ENCODE data around the gene GALC. TPM values are rescaled to one million over a fixed set of nuclear protein-coding genes. Genes with fewer than 3 reads are reported as not detected.
A peak's percentile ranks its signal among the peaks of the same experiment; 100 is the strongest.

Gene GALC
- total RNA-seq, 3 donors from 2014 or later (not counting 1 experiment from before 2014, with no cell fraction given): 50.3 to 78.2 (median 67.2) TPM

DNA sequence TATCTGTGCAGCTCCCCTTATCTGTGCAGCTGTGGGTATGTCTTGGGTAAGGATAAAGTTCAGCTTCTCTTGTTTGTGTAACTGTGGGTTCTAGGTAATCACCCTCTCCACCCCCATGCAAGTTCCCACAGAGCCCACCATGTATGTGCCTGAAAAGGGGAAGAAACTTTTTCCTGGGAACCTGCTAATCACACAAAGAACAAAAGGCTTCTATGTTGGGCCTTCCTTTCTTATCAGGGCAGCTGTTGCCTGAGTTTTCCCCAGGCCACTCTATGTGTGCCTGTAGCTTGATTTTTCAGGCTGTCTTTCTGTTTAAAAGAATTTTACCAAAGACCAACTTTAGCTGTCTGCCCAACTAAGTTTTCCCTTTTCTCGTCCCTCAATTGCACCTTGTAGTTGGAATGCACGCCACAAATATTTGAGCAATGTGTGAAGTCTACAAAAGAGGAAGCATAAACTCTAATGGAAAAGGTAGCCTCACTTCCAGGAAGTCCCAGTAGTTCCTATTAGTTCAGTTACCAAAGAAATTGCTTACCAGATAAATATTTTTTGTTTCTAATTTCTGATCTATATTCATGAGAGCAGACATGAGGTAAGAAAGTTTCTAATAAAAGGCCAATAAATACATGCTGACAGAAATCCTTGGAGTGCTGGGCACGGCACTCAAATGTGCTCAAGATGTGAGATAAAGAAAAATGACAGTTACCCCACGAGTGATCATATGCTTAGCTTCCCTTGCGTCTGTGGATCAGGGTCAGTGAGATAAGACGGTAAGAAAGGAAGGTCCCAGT lies 2.7 kb upstream of the GALC start:
- Mint-ChIP-seq H3K36me3 (no peaks in the 10 kb centered on the region), H3K4me3 (peak overlapping the region; percentile 6), H3K27ac (peak overlapping the region; percentile 93 to 97), H3K4me1 (peaks cover 53 to 58% of the 10 kb centered on the region in 2 donors), H3K27me3 (ENCODE audit: low read depth in 2 of 2) (no peaks in the 10 kb centered on the region), H3K9me3 (no peaks in the 10 kb centered on the region)
- TF ChIP-seq, protein P1, sequence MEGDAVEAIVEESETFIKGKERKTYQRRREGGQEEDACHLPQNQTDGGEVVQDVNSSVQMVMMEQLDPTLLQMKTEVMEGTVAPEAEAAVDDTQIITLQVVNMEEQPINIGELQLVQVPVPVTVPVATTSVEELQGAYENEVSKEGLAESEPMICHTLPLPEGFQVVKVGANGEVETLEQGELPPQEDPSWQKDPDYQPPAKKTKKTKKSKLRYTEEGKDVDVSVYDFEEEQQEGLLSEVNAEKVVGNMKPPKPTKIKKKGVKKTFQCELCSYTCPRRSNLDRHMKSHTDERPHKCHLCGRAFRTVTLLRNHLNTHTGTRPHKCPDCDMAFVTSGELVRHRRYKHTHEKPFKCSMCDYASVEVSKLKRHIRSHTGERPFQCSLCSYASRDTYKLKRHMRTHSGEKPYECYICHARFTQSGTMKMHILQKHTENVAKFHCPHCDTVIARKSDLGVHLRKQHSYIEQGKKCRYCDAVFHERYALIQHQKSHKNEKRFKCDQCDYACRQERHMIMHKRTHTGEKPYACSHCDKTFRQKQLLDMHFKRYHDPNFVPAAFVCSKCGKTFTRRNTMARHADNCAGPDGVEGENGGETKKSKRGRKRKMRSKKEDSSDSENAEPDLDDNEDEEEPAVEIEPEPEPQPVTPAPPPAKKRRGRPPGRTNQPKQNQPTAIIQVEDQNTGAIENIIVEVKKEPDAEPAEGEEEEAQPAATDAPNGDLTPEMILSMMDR (IDR thresholded peaks at IDR 0.05): no peak
- H3K9me3 ChIP-seq (ENCODE audit: control insufficient read depth, insufficient read depth, low read length): no peaks in the 10 kb centered on the region
- DNase-seq: no peak
- no peaks in the 10 kb centered on the region for H3K36me3 ChIP-seq (ENCODE audit: control insufficient read depth, insufficient read depth, low read length)
- intact Hi-C loops (cut with micrococcal nuclease): loop anchor here (10.0 kb wide), 1 partner anchor 1959 kb away; the partner anchor contains the start of genes EFCAB11 and TDP1
- ATAC-seq: peak in 1 of 3 donors; percentile 28
- H3K27ac ChIP-seq (ENCODE audit: low read length): peak overlapping the region; percentile 98
- peaks cover 33% of the 10 kb centered on the region for H3K4me1 ChIP-seq (ENCODE audit: control insufficient read depth, insufficient read depth, low read length)
- no peak overlapping the region for H3K4me3 ChIP-seq (ENCODE audit: low read length)
- H3K27me3 ChIP-seq (ENCODE audit: control insufficient read depth, insufficient read depth, low read length): no peaks in the 10 kb centered on the region
- 62% methylated on average over 4 of the region's 6 CpGs for WGBS (ENCODE audit: insufficient coverage)

DNA sequence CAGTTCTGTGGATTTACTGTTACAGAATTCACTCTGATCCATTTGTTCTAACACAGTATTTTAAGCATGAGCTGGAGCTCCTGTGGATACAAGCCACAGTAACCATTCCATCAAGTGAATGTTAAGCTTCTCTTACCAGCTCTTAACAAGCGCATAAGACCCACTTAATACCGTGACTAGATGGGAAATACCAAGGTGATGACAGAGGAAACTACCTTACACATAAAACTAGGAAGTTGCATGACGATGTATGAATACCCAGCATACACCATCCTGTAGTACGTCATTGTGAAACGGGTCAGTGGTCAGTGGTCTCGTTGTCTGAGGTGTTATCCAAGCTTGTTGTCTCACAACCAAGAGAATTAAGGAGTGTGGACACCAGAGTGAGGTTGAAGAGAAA lies 2.0 kb upstream of the GALC start:
- peak overlapping the region; percentile 98 for H3K27ac ChIP-seq (ENCODE audit: low read length)
- Mint-ChIP-seq H3K9me3 (no peaks in the 10 kb centered on the region), H3K36me3 (no peaks in the 10 kb centered on the region), H3K4me3 (peak overlapping the region; percentile 74), H3K4me1 (peaks cover 60 to 63% of the 10 kb centered on the region in 2 donors), H3K27me3 (ENCODE audit: low read depth in 2 of 2) (no peaks in the 10 kb centered on the region), H3K27ac (peak overlapping the region; percentile 93 to 97)
- DNase-seq: peak in 1 of 2 donors; percentile 81
- H3K4me1 ChIP-seq (ENCODE audit: control insufficient read depth, insufficient read depth, low read length): peaks cover 34% of the 10 kb centered on the region
- 57% methylated on average over 6 of the region's 6 CpGs for WGBS (ENCODE audit: insufficient coverage)
- H3K27me3 ChIP-seq (ENCODE audit: control insufficient read depth, insufficient read depth, low read length): no peaks in the 10 kb centered on the region
- ATAC-seq: peak; percentile 28 to 62 (median 31)
- no peaks in the 10 kb centered on the region for H3K9me3 ChIP-seq (ENCODE audit: control insufficient read depth, insufficient read depth, low read length)
- intact Hi-C loops (cut with micrococcal nuclease): loop anchor here (10.0 kb wide), 1 partner anchor 1960 kb away; the partner anchor contains the start of genes EFCAB11 and TDP1
- no peak overlapping the region for H3K4me3 ChIP-seq (ENCODE audit: low read length)
- TF ChIP-seq, protein P1 (IDR thresholded peaks at IDR 0.05): no peak
- no peaks in the 10 kb centered on the region for H3K36me3 ChIP-seq (ENCODE audit: control insufficient read depth, insufficient read depth, low read length)

GRCh38 chr14:87992346-87992717 lies 650 bp downstream of the GALC start:
- no peaks in the 10 kb centered on the region for H3K27me3 Mint-ChIP-seq (ENCODE audit: low read depth in 2 of 2)
- H3K9me3 Mint-ChIP-seq: no peaks in the 10 kb centered on the region
- H3K4me1 Mint-ChIP-seq: peaks cover 72 to 79% of the 10 kb centered on the region in 2 donors
- no peaks in the 10 kb centered on the region for H3K9me3 ChIP-seq (ENCODE audit: control insufficient read depth, insufficient read depth, low read length)
- peaks cover 36% of the 10 kb centered on the region for H3K4me1 ChIP-seq (ENCODE audit: control insufficient read depth, insufficient read depth, low read length)
- H3K27me3 ChIP-seq (ENCODE audit: control insufficient read depth, insufficient read depth, low read length): no peaks in the 10 kb centered on the region
- H3K36me3 Mint-ChIP-seq: peaks cover 1% of the 10 kb centered on the region
- H3K36me3 ChIP-seq (ENCODE audit: control insufficient read depth, insufficient read depth, low read length): peaks cover 4% of the 10 kb centered on the region
- ATAC-seq (no peak), DNase-seq (no peak)
- peak overlapping the region; percentile 93 to 97 for H3K27ac Mint-ChIP-seq
- peak overlapping the region; percentile 98 for H3K4me3 Mint-ChIP-seq
- peak overlapping the region; percentile 78 for H3K4me3 ChIP-seq (ENCODE audit: low read length)
- H3K27ac ChIP-seq (ENCODE audit: low read length): peak overlapping the region; percentile 98
- 14% methylated on average over 20 of the region's 20 CpGs for WGBS (ENCODE audit: insufficient coverage)
- intact Hi-C loops (cut with micrococcal nuclease): loop anchor here (2.0 to 10.0 kb wide), 2 partner anchors 40 to 1962 kb away; partner anchors contain the start of genes EFCAB11 and TDP1
- TF ChIP-seq, protein P1 (IDR thresholded peaks at IDR 0.05): no peak

Data from natural killer cell (primary cell).